ENCODE data around the gene RASAL2.

The RASAL2 gene

DNA sequence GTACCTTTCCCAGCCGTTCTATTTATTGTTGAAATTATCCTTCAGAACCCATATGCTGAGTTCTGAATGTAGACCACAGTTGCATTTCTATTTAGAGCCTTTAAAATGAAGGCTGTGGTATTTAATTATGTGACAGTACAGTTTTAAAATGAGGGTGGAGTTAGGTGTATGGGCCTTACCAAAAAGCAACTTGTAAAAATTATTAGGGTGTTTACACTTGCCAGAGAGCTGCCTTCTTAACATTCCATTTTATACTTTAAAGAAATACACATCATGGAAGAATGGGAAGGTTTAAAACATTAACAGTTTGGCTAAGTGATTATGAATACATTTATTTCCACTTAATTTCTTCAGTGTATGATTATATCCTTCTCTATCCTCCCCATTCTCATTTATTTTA is 75.7 kb downstream of the RASAL2 start:
- Histone ChIP-seq H2AFZ (ENCODE audit: low read depth, low read length, severe bottlenecking) (no peak overlapping the region), H3K9ac (ENCODE audit: low read length) (no peak overlapping the region), H3F3A (ENCODE audit: insufficient read depth) (no peaks in the 10 kb centered on the region), H3K4me3 (ENCODE audit: insufficient read depth, low read length, poor library complexity, severe bottlenecking) (no peak overlapping the region), H3K79me2 (ENCODE audit: insufficient read depth, low read length) (no peaks in the 10 kb centered on the region), H3K36me3 (ENCODE audit: low read length) (no peaks in the 10 kb centered on the region), H4K20me1 (ENCODE audit: low read depth, low read length) (no peaks in the 10 kb centered on the region), H3K9me3 (ENCODE audit: insufficient read depth, low read length) (no peaks in the 10 kb centered on the region), H3K9me2 (replicated peaks; ENCODE audit: insufficient read depth, low read length) (no peaks in the 10 kb centered on the region), H3K27ac (ENCODE audit: low read depth, low read length) (no peak overlapping the region), H3K4me2 (ENCODE audit: low read depth, low read length, poor library complexity, severe bottlenecking) (no peak overlapping the region), H3K27me3 (ENCODE audit: low read length) (no peaks in the 10 kb centered on the region)
- TF ChIP-seq, protein P1, sequence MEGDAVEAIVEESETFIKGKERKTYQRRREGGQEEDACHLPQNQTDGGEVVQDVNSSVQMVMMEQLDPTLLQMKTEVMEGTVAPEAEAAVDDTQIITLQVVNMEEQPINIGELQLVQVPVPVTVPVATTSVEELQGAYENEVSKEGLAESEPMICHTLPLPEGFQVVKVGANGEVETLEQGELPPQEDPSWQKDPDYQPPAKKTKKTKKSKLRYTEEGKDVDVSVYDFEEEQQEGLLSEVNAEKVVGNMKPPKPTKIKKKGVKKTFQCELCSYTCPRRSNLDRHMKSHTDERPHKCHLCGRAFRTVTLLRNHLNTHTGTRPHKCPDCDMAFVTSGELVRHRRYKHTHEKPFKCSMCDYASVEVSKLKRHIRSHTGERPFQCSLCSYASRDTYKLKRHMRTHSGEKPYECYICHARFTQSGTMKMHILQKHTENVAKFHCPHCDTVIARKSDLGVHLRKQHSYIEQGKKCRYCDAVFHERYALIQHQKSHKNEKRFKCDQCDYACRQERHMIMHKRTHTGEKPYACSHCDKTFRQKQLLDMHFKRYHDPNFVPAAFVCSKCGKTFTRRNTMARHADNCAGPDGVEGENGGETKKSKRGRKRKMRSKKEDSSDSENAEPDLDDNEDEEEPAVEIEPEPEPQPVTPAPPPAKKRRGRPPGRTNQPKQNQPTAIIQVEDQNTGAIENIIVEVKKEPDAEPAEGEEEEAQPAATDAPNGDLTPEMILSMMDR (IDR thresholded peaks at IDR 0.05; ENCODE audit: insufficient read depth, low read length, poor library complexity, severe bottlenecking), result no peak
- TF ChIP-seq EZH2phosphoT487 (conservative IDR thresholded peaks at IDR 0.05; ENCODE audit: low read length), result no peak

- H3K4me3 ChIP-seq (ENCODE audit: insufficient read depth, low read length, poor library complexity, severe bottlenecking), result no peak overlapping the region
- H3K27ac ChIP-seq (ENCODE audit: low read depth, low read length), result no peak overlapping the region
- no peak overlapping the region for H3K9ac ChIP-seq (ENCODE audit: low read length)
- H3K9me2 ChIP-seq (replicated peaks; ENCODE audit: insufficient read depth, low read length), result no peaks in the 10 kb centered on the region
- H4K20me1 ChIP-seq (ENCODE audit: low read depth, low read length), result no peaks in the 10 kb centered on the region
- no peaks in the 10 kb centered on the region for H3F3A ChIP-seq (ENCODE audit: insufficient read depth)
- H2AFZ ChIP-seq (ENCODE audit: low read depth, low read length, severe bottlenecking), result no peak overlapping the region
- H3K9me3 ChIP-seq (ENCODE audit: insufficient read depth, low read length), result no peaks in the 10 kb centered on the region
- H3K4me2 ChIP-seq (ENCODE audit: low read depth, low read length, poor library complexity, severe bottlenecking), result no peak overlapping the region
- H3K27me3 ChIP-seq (ENCODE audit: low read length), result no peaks in the 10 kb centered on the region
- no peaks in the 10 kb centered on the region for H3K79me2 ChIP-seq (ENCODE audit: insufficient read depth, low read length)
- TF ChIP-seq, protein P1 (IDR thresholded peaks at IDR 0.05; ENCODE audit: insufficient read depth, low read length, poor library complexity, severe bottlenecking), result no peak
- no peak for TF ChIP-seq EZH2phosphoT487 (conservative IDR thresholded peaks at IDR 0.05; ENCODE audit: low read length)
- no peaks in the 10 kb centered on the region for H3K36me3 ChIP-seq (ENCODE audit: low read length)
Measured at GRCh38 chr1:178172939-178173338, 79.0 kb downstream of the RASAL2 start.

- Histone ChIP-seq H3K27ac (ENCODE audit: low read depth, low read length) (no peak overlapping the region), H2AFZ (ENCODE audit: low read depth, low read length, severe bottlenecking) (no peak overlapping the region), H3K79me2 (ENCODE audit: insufficient read depth, low read length) (no peaks in the 10 kb centered on the region), H3K9me2 (replicated peaks; ENCODE audit: insufficient read depth, low read length) (no peaks in the 10 kb centered on the region), H3F3A (ENCODE audit: insufficient read depth) (no peaks in the 10 kb centered on the region), H3K27me3 (ENCODE audit: low read length) (no peaks in the 10 kb centered on the region), H3K4me3 (ENCODE audit: insufficient read depth, low read length, poor library complexity, severe bottlenecking) (no peak overlapping the region), H3K9me3 (ENCODE audit: insufficient read depth, low read length) (no peaks in the 10 kb centered on the region), H3K36me3 (ENCODE audit: low read length) (no peaks in the 10 kb centered on the region), H3K4me2 (ENCODE audit: low read depth, low read length, poor library complexity, severe bottlenecking) (no peak overlapping the region), H4K20me1 (ENCODE audit: low read depth, low read length) (no peaks in the 10 kb centered on the region), H3K9ac (ENCODE audit: low read length) (no peak overlapping the region)
- TF ChIP-seq EZH2phosphoT487 (conservative IDR thresholded peaks at IDR 0.05; ENCODE audit: low read length), result no peak
- TF ChIP-seq, protein P1 (IDR thresholded peaks at IDR 0.05; ENCODE audit: insufficient read depth, low read length, poor library complexity, severe bottlenecking), result no peak
Measured at GRCh38 chr1:178174539-178174938, 80.6 kb downstream of the RASAL2 start.
